K562 treated with DMSO at 1 percent for 4 hours (cell line): Measurements from ENCODE around the gene DGCR8. TPM values are rescaled to one million over a fixed set of nuclear protein-coding genes. Genes with fewer than 3 reads are reported as not detected.

Experiments
- total RNA-seq: library from RNA; unstranded; fragments of 300-600 nt; gene quantifications from 2 replicates; pipeline ENCODE4 v1.2.3, GENCODE V29; 2022; ENCODE audit not compliant: insufficient read depth

DGCR8 gene
- total RNA-seq, result 35.6 and 46.6 TPM in 2 replicates

DNA sequence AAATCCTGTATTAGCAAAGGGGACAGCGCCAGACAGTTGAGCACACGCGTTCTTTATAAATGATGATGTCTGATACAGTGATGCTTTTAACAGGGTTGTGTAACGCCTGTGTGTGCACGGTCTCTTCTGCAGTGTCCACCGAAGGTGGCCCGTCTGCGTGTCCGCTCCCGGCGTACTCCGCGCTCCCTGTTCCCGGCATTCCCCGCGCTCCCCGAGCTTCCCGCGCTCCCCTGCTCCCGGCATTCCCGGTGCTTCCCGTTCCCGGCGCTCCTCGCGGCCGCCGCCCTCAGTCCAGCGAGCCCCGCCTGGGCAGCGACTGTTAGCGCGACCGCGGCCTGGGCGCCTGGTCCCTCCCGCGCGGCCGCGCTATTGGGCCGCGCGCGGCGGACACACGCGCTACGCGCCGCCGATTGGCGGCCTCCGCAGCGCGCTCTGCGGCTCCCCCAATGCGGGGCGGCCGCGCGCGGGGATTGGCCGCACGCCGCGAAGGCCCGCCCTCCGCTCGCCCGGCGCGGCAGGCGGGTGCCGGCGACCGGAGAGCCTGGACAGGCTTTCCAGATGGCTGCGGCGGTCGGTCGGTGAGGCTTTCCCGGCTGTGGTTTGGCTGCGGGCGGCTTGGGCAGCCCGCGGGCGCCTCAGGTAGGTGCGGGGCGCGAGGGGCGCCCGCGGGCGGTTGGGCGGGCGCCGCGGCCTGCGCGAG is at the start of gene DGCR8:
Gene DGCR8, plus strand, starts transcription at position 497 of the 700 bp plus-strand sequence. CDS start 5,723 bp downstream, outside the sequence.

DNA sequence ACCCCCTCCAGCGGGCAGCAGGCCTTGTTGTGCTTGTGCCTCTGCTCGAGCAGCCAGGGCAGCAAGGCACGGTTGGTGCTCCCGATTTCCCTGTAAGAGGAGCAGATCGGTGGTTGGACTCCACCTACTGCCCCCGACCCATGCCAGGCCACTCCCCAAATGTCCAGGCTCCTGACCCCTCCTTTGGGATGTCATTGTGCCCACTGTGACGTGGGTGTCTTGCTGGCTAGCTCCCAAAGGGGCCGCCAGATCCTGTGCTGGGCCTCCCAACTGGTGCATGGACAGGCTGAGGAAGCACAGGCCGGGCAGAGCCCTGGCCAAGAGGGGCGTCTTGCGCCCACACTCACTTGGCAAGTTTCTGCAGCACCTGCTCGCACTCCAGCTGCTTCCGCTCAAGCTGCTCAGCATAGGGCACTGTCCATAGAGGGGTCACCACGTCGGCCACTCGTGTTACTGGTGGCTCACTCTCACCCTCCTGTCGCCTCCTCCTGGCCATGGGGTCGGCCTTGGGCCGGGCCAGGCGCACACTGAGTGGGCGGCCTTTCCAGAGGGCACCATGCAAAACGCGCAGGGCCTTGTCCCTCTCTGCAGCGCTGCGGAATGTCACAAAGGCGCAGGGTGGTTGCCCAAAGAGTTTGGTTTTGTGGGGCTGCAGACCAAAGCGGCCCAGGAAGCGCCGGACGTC is 35.8 kb downstream of the DGCR8 start, which contains the start of gene RANBP1:
Gene RANBP1, plus strand, starts transcription at position 414 of the 685 bp plus-strand sequence. Its CDS starts 81 bp downstream, at position 495.

DNA sequence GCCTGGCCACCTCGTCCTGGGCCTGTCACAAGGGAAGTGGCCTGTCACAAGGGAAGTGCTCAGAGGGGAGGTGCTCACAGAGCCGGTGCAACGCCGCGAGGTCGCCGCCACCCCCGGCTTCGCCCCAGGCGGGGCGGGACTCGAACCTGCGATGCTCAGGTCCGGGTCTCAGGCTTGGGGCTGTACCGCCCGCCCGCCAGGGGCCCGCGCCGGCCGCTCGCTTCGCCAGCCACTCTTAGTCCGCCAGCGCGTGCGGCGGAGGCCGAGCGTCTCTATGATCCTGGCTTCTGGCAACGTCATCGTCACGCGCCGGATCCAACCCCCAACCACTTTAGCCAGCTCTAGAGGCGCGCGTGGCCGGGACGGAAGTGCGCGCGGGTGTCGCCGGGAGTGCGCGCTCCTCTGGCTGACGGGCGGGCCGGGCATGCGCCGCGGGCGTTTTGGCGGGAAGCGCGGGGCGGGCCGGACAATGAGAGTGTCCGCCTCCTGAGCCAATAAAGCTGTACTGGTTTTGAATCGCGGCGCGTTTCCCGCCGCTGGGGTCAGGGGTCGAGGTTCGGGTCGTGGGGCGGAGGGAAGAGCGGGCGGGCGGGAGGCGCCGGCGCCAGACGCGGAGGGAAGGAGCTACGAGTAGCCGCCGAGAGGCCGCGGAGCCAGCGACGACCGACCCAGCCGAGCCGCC is 37.1 kb downstream of the DGCR8 start, which contains the start of gene TRMT2A:
Gene TRMT2A, minus strand, starts transcription at position 276 of the 682 bp plus-strand sequence. CDS start 320 bp downstream, outside the sequence.

DNA sequence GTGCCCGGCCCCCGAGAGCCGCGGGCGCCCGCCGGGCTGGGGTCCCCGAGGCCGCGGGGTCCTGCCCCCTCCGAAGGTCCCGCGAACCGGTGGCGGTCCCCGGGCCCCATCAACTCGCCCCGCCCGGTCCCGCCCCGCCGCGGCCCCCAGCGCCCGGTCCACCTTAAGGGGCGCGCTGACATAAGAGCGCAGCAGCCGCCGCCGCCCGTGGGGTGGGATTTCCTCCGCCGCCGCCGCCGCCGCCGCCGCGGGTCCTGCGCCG is 51.5 kb downstream of the DGCR8 start, which contains the start of gene ZDHHC8:
Gene ZDHHC8, plus strand, starts transcription at position 208 of the 262 bp plus-strand sequence. CDS start 144 bp downstream, outside the sequence.

DNA sequence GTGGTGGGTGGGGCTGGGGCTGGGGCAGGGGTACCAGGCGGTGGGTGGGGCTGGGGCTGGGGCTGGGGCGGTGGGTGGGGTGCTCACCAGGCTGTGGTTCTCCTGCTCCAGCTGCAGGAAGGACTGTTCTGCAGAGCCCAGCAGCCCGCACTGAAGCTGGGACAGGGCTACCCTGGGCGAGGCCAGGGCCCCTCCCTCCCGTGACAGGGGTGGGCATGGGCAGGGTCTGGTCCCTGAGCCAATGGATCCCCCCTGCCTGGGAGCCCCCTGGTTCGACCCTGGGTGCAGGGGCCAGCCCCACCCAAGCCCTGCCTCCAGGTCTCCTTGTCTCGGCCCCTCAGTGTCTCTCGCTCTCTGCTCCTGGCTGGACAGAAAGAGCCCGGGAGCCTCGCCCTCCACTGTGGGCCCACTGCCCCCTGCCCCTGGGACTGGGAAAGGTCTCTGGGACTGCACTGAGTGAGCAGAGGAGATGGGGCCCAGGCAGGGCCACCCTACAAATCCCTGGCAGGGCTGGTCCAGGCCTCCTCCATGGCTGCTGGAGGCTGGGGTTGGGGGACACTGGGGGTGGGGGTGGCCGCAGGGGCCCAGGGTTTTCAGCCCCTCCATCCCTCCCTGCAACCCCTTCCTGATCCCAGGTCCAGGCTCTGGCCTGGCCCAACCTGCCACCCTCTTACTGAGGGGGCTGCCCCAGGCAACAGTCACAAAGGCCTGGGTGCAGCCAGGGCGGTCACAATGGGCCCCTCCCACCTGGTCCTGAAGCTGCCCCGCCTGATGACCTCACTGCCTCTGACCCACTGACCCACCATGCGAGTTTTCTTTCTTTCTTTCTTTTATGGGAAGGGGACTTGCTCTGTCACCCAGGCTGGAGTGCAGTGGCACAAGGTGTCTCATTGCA is 70.6 kb downstream of the DGCR8 start, which contains the start of gene CCDC188:
Gene CCDC188, minus strand, starts transcription at position 675 of the 895 bp plus-strand sequence. Its CDS starts 69 bp downstream, at position 606.

Other genes with a start within 250 kb of the DGCR8 start
- 59.7 and 63.9 TPM in 2 replicates for gene GNB1L, start 225.4 kb upstream of the DGCR8 start, total RNA-seq
- gene RTL10, start 225.4 kb upstream of the DGCR8 start, total RNA-seq, result 51.2 and 54.5 TPM in 2 replicates
- 831 and 834 TPM in 2 replicates for gene COMT, start 138.5 kb upstream of the DGCR8 start, total RNA-seq
- 97.7 and 112 TPM in 2 replicates for gene TXNRD2, start 138.4 kb upstream of the DGCR8 start, total RNA-seq
- gene ARVCF, start 63.4 kb upstream of the DGCR8 start, total RNA-seq, result 44.8 and 45.2 TPM in 2 replicates
- gene TANGO2, start 59.1 kb upstream of the DGCR8 start, total RNA-seq, result 72.3 and 75.4 TPM in 2 replicates
- gene RANBP1, start 35.9 kb downstream of the DGCR8 start, total RNA-seq, result 836 and 933 TPM in 2 replicates
- gene TRMT2A, start 37.0 kb downstream of the DGCR8 start, total RNA-seq, result 114 and 118 TPM in 2 replicates
- gene ZDHHC8, start 51.6 kb downstream of the DGCR8 start, total RNA-seq, result 20.4 and 33.5 TPM in 2 replicates
- gene CCDC188, start 70.8 kb downstream of the DGCR8 start, total RNA-seq, result not detected in 2 replicates
- gene RTN4R, start 188.1 kb downstream of the DGCR8 start, total RNA-seq, result 9.8 and 10.7 TPM in 2 replicates
- gene DGCR6L, start 239.8 kb downstream of the DGCR8 start, total RNA-seq, result 200 and 270 TPM in 2 replicates